H1 (cell line): ENCODE results near the gene MMP7. TPM values are rescaled to one million over a fixed set of nuclear protein-coding genes. Genes with fewer than 3 reads are reported as not detected.

Experiments used
- CTCF ChIA-PET: fragments of 300-600 bp; sonication (Branson Sonifier 250); formaldehyde crosslinking; loops from one replicate; lab custom pipeline; 2021; ENCODE audit not compliant: partially characterized antibody; lab: Charles Lee
- POLR2A ChIA-PET: fragments of 300-600 bp; sonication (Branson Sonifier 250); formaldehyde crosslinking; loops from one replicate; lab custom pipeline; 2021; ENCODE audit warnings: inconsistent platforms; ENCODE audit not compliant: partially characterized antibody; lab: Charles Lee
- DNase-seq, 2 experiments: peaks; one replicate each; pipeline versions ENCODE4 v3.0.0 to v3.0.0-alpha.2; 2010 to 2022; ENCODE audit warnings: low spot score in 2 of 2, low read depth in 1 of 2, mixed read lengths in 1 of 2
- FAIRE-seq: peaks from 2 replicates; lab custom pipeline; 2011; peaks lifted over from hg19 to GRCh38; lab: Jason Lieb, UNC
- H2AFZ ChIP-seq: 2 replicates; pipeline ENCODE4 v1.8.1; 2012; ENCODE audit warnings: low read length, inconsistent platforms
- H2AK5ac ChIP-seq: 2 replicates; pipeline ENCODE4 v1.6.1; 2013; ENCODE audit warnings: low read depth, low read length
- H2BK120ac ChIP-seq: replicated peaks from 2 replicates; pipeline ENCODE3; 2013; ENCODE audit warnings: low read depth, low read length, inconsistent platforms
- H2BK12ac ChIP-seq: 2 replicates; pipeline ENCODE4 v1.6.1; 2013; ENCODE audit warnings: low read depth, low read length
- H2BK15ac ChIP-seq: 2 replicates; pipeline ENCODE4 v1.6.1; 2013; ENCODE audit warnings: low read length
- H2BK20ac ChIP-seq: 2 replicates; pipeline ENCODE4 v1.6.1; 2013; ENCODE audit warnings: low read length
- H2BK5ac ChIP-seq: 2 replicates; pipeline ENCODE4 v1.6.1; 2013; ENCODE audit warnings: low read depth, low read length
- H3K14ac ChIP-seq: 2 replicates; pipeline ENCODE4 v1.6.1; 2013; ENCODE audit warnings: inconsistent platforms; ENCODE audit not compliant: insufficient read length
- H3K18ac ChIP-seq: 2 replicates; pipeline ENCODE4 v1.6.1; 2013; ENCODE audit warnings: low read length; ENCODE audit errors: extremely low read depth
- H3K23ac ChIP-seq: 2 replicates; pipeline ENCODE4 v1.6.1; 2013; ENCODE audit warnings: inconsistent platforms; ENCODE audit not compliant: insufficient read length
- H3K23me2 ChIP-seq: 2 replicates; pipeline ENCODE4 v1.6.1; 2013; ENCODE audit warnings: low read depth, low read length
- H3K27ac ChIP-seq: 2 replicates; pipeline ENCODE4 v1.6.1; 2011; ENCODE audit warnings: low read depth, low read length, inconsistent platforms
- H3K27me3 ChIP-seq, 4 experiments: replicated peaks in 1 of 4; 1 replicate in 1 of 4; 2 replicates in 3 of 4; pipeline versions ENCODE4 v1.6.1 to v1.8.1; 2011 to 2013; ENCODE audit warnings: low read length in 3 of 4, mild to moderate bottlenecking in 3 of 4, inconsistent platforms in 2 of 4, mixed read lengths in 2 of 4, moderate library complexity in 1 of 4; ENCODE audit not compliant: control insufficient read depth in 3 of 4, insufficient read depth in 3 of 4; ENCODE audit errors: extremely low read depth in 1 of 4
- H3K36me3 ChIP-seq, 4 experiments: 2 replicates each; pipeline versions ENCODE4 v1.6.1 to v1.8.1; 2011 to 2013; ENCODE audit warnings: mild to moderate bottlenecking in 4 of 4, low read length in 3 of 4, moderate library complexity in 2 of 4, control low read depth in 1 of 4, inconsistent platforms in 1 of 4; ENCODE audit not compliant: insufficient read depth in 4 of 4, control insufficient read depth in 2 of 4
- H3K4ac ChIP-seq: replicated peaks from 2 replicates; pipeline ENCODE3; 2013; ENCODE audit warnings: low read length, low read depth, mixed read lengths, inconsistent platforms; ENCODE audit not compliant: insufficient read length
- H3K4me1 ChIP-seq, 4 experiments: replicated peaks in 1 of 4; 1 replicate in 1 of 4; 2 replicates in 3 of 4; pipeline versions ENCODE4 v1.6.1 to v1.8.1; 2011 to 2013; ENCODE audit warnings: low read length in 3 of 4, inconsistent platforms in 2 of 4, mixed read lengths in 1 of 4; ENCODE audit not compliant: insufficient read depth in 4 of 4, control insufficient read depth in 3 of 4
- H3K4me2 ChIP-seq, 2 experiments: 2 replicates each; pipeline versions ENCODE4 v1.6.1 to v1.8.1; 2011 to 2013; ENCODE audit warnings: low read depth in 2 of 2, low read length in 2 of 2, control low read depth in 1 of 2, inconsistent platforms in 1 of 2, mild to moderate bottlenecking in 1 of 2; ENCODE audit not compliant: insufficient read depth in 1 of 2
- H3K4me3 ChIP-seq, 4 experiments: fragments of 200-600, 300-600 bp in 1 of 4; sonication (generic), shearing (Covaris generic), sonication (Bioruptor Twin) in 1 of 4; 2 replicates each; pipeline versions ENCODE4 v1.5.1 to v1.8.1; 2011 to 2016; ENCODE audit warnings: low read length in 4 of 4, low read depth in 3 of 4, control low read depth in 2 of 4, inconsistent platforms in 2 of 4, mild to moderate bottlenecking in 2 of 4, mixed read lengths in 1 of 4, moderate library complexity in 1 of 4; ENCODE audit not compliant: insufficient read depth in 2 of 4; ENCODE audit errors: extremely low read depth in 1 of 4
- H3K56ac ChIP-seq: replicated peaks from 2 replicates; pipeline ENCODE3; 2013; ENCODE audit warnings: low read depth, mild to moderate bottlenecking, mixed read lengths, low read length, inconsistent platforms; ENCODE audit not compliant: insufficient read length
- H3K79me1 ChIP-seq: 2 replicates; pipeline ENCODE4 v1.6.1; 2013; ENCODE audit warnings: low read depth, low read length, control low read depth
- H3K79me2 ChIP-seq, 2 experiments: 2 replicates each; pipeline versions ENCODE4 v1.6.1 to v1.8.1; 2012 to 2013; ENCODE audit warnings: low read length in 2 of 2, mild to moderate bottlenecking in 2 of 2, inconsistent platforms in 1 of 2; ENCODE audit not compliant: insufficient read depth in 2 of 2, control insufficient read depth in 1 of 2
- H3K9ac ChIP-seq, 4 experiments: replicated peaks in 1 of 4; 1 replicate in 1 of 4; 2 replicates in 3 of 4; pipeline versions ENCODE4 v1.6.1 to v1.8.1; 2011 to 2013; ENCODE audit warnings: low read depth in 3 of 4, low read length in 3 of 4, control low read depth in 2 of 4, mild to moderate bottlenecking in 2 of 4, moderate library complexity in 2 of 4, inconsistent platforms in 1 of 4; ENCODE audit errors: extremely low read depth in 1 of 4
- H3K9me3 ChIP-seq, 2 experiments: 2 replicates each; pipeline versions ENCODE4 v1.6.1 to v1.8.1; 2012 to 2013; ENCODE audit warnings: mild to moderate bottlenecking in 2 of 2, moderate library complexity in 2 of 2, control low read depth in 1 of 2, inconsistent platforms in 1 of 2, low read depth in 1 of 2, low read length in 1 of 2, mixed read lengths in 1 of 2; ENCODE audit not compliant: insufficient read depth in 2 of 2
- H4K20me1 ChIP-seq, 2 experiments: replicated peaks in 1 of 2; 2 replicates each; pipeline versions ENCODE3 to v1.8.1; 2011 to 2013; ENCODE audit warnings: inconsistent platforms in 2 of 2, low read length in 2 of 2, mild to moderate bottlenecking in 1 of 2; ENCODE audit not compliant: insufficient read depth in 2 of 2, control insufficient read depth in 1 of 2
- H4K5ac ChIP-seq: 2 replicates; pipeline ENCODE4 v1.6.1; 2013; ENCODE audit warnings: low read length, low read depth, mixed read lengths, inconsistent platforms; ENCODE audit not compliant: insufficient read length
- H4K8ac ChIP-seq: 2 replicates; pipeline ENCODE4 v1.8.0; 2013; ENCODE audit warnings: mild to moderate bottlenecking, moderate library complexity, low read length, inconsistent platforms; ENCODE audit not compliant: insufficient read depth; ENCODE audit errors: extremely low read depth
- H4K91ac ChIP-seq: replicated peaks from 2 replicates; pipeline ENCODE3; 2013; ENCODE audit warnings: low read length, mixed read lengths, inconsistent platforms; ENCODE audit not compliant: insufficient read length
- CBX8 ChIP-seq: fragments of 300-800, 300-1000 bp; sonication (generic); IDR thresholded peaks from 2 replicates; pipeline ENCODE4 v1.7.1; 2016; ENCODE audit warnings: low read depth, low read length, borderline replicate concordance
- CHD2 ChIP-seq: IDR thresholded peaks from 2 replicates; pipeline ENCODE4 v1.6.1; 2012; ENCODE audit warnings: low read length, improper control_type of control experiment
- CREB1 ChIP-seq: IDR thresholded peaks from 2 replicates; pipeline ENCODE4 v1.6.1; 2012; ENCODE audit warnings: inconsistent platforms
- CTBP2 ChIP-seq: IDR thresholded peaks from 2 replicates; pipeline ENCODE4 v1.7.0; 2011; ENCODE audit warnings: borderline replicate concordance, mild to moderate bottlenecking, moderate library complexity, mixed read lengths, low read length; ENCODE audit not compliant: insufficient read depth, insufficient read length
- FOSL1 ChIP-seq: IDR thresholded peaks from 2 replicates; pipeline ENCODE4 v1.6.1; 2011; ENCODE audit warnings: mild to moderate bottlenecking, low read depth, low read length, moderate library complexity; ENCODE audit not compliant: insufficient read depth
- GABPA ChIP-seq: IDR thresholded peaks from 2 replicates; pipeline ENCODE4 v1.6.1; 2011; ENCODE audit warnings: mild to moderate bottlenecking, low read length, moderate library complexity, borderline replicate concordance; ENCODE audit not compliant: insufficient read depth
- GTF2F1 ChIP-seq: IDR thresholded peaks from 2 replicates; pipeline ENCODE4 v1.6.1; 2012; ENCODE audit warnings: low read depth, low read length, improper control_type of control experiment, borderline replicate concordance
- POLR2AphosphoS5 ChIP-seq: IDR thresholded peaks from 2 replicates; pipeline ENCODE4 v1.6.1; 2011; ENCODE audit warnings: low read depth, low read length
- RNF2 ChIP-seq: fragments of 200-900, 300-1000 bp; sonication (generic); IDR thresholded peaks from 2 replicates; pipeline ENCODE4 v1.7.1; 2016; ENCODE audit warnings: borderline replicate concordance, low read depth, mild to moderate bottlenecking, antibody characterized with exemption, low read length; ENCODE audit not compliant: poor library complexity, severe bottlenecking; ENCODE audit errors: missing control alignments
- SRF ChIP-seq: IDR thresholded peaks from 2 replicates; pipeline ENCODE4 v1.6.1; 2011; ENCODE audit warnings: mild to moderate bottlenecking, low read depth, low read length, moderate library complexity
- SUZ12 ChIP-seq: fragments of 200-600 bp; sonication (generic); IDR thresholded peaks from 2 replicates; pipeline ENCODE4 v1.6.1; 2012; ENCODE audit warnings: mild to moderate bottlenecking, inconsistent platforms, low read length, moderate library complexity, mixed read lengths
- YY1 ChIP-seq: IDR thresholded peaks from 2 replicates; pipeline ENCODE4 v1.6.1; 2011; ENCODE audit warnings: low read depth, mild to moderate bottlenecking, low read length
- WGBS, 2 experiments: shearing (Covaris generic) in 1 of 2; methylation state at CpG; one replicate each; pipeline versions ENCODE4 v1.1.6 to v1.1.7; 2013 to 2015; ENCODE audit warnings: low lambda C conversion rate in 2 of 2, mixed read lengths in 2 of 2, inconsistent platforms in 1 of 2, low coverage in 1 of 2, missing lambda C conversion rate in 1 of 2; ENCODE audit not compliant: insufficient replicate concordance in 2 of 2, insufficient coverage in 1 of 2, insufficient read length in 1 of 2; ENCODE audit errors: extremely low coverage in 1 of 2, missing lambda C conversion rate in 1 of 2; 5-methylcytosine and 5-hydroxymethylcytosine counted together
- polyA plus RNA-seq, 7 experiments: library from polyadenylated mRNA; depleted of rRNA in 3 of 7; stranded (reverse) in 5 of 7; unstranded in 2 of 7; fragments of >200 nt in 5 of 7; fragments of 200-250 nt in 2 of 7; gene quantifications; 1 replicate in 5 of 7; 2 replicates in 1 of 7; 4 replicates in 1 of 7; pipeline versions ENCODE4 v1.2.1 to v1.2.3, GENCODE V29; 2011 to 2013; ENCODE audit warnings: missing spikeins in 2 of 7, mixed read lengths in 2 of 7
- total RNA-seq: library from RNA; stranded (reverse); fragmentation: NEBNext Ultra II Directional; extraction: Animal tissue kit (Norgen Biotek cat#: 25700); gene quantifications from 2 replicates; pipeline ENCODE4 v1.2.1, GENCODE V29; 2021

The MMP7 gene
- total and polyA plus RNA-seq, 2 of the 8 experiments (the other 6 are each of a cell fraction or from before 2014, with no cell fraction given): not detected

GRCh38 chr11:102546923-102547471, 16.4 kb upstream of the MMP7 start:
- no peaks in the 10 kb centered on the region for H3K4me1 ChIP-seq
- H3K27me3 ChIP-seq: no peaks in the 10 kb centered on the region
- H3K14ac ChIP-seq: no peak overlapping the region
- no peak overlapping the region for H2BK120ac ChIP-seq
- no peaks in the 10 kb centered on the region for H3K79me2 ChIP-seq
- H3K4me3 ChIP-seq: no peak overlapping the region
- DNase-seq (no peak), FAIRE-seq (no peak)
- no peak overlapping the region for H2BK20ac ChIP-seq
- no peak overlapping the region for H3K18ac ChIP-seq
- no peak overlapping the region for H2AFZ ChIP-seq
- no peak overlapping the region for H2AK5ac ChIP-seq
- POLR2A ChIA-PET: interaction anchor here (1.1 kb wide), 1 partner anchor 10 kb away, joined by 4 read pairs; no protein-coding TSS in a partner anchor
- no peak overlapping the region for H3K23ac ChIP-seq
- TF ChIP-seq POLR2AphosphoS5: no peak
- TF ChIP-seq CHD2: no peak
- no peak for TF ChIP-seq GABPA
- TF ChIP-seq FOSL1: no peak
- TF ChIP-seq CTBP2: no peak
- TF ChIP-seq GTF2F1: no peak
- TF ChIP-seq RNF2: no peak
- TF ChIP-seq CREB1: no peak
- no peak for TF ChIP-seq SRF
- TF ChIP-seq SUZ12: no peak
- TF ChIP-seq YY1: no peak
- TF ChIP-seq CBX8: no peak
- H2BK12ac ChIP-seq: no peak overlapping the region
- H4K5ac ChIP-seq: no peak overlapping the region
- H3K9me3 ChIP-seq: no peaks in the 10 kb centered on the region
- H3K79me1 ChIP-seq: no peaks in the 10 kb centered on the region
- no peaks in the 10 kb centered on the region for H4K20me1 ChIP-seq
- H3K23me2 ChIP-seq: no peaks in the 10 kb centered on the region
- H2BK15ac ChIP-seq: no peak overlapping the region
- CTCF ChIA-PET: no interaction called here
- H3K27ac ChIP-seq: no peak overlapping the region
- H4K91ac ChIP-seq: no peak overlapping the region
- no peak overlapping the region for H3K9ac ChIP-seq
- H2BK5ac ChIP-seq: no peak overlapping the region
- H3K56ac ChIP-seq: no peak overlapping the region
- no peak overlapping the region; the same call in 1 of the 2 replicates for H4K8ac ChIP-seq
- H3K4me2 ChIP-seq: no peak overlapping the region
- WGBS, 2 experiments: 90% methylated on average over 3 of the region's 3 CpGs; no CpG with 5 or more reads in 1 of the 2 experiments
- no peak overlapping the region for H3K4ac ChIP-seq
- H3K36me3 ChIP-seq: no peaks in the 10 kb centered on the region
